NCI-H226 (cell line): ENCODE measurements around the gene OR52A1.
A peak's percentile ranks its signal among the peaks of the same experiment; 100 is the strongest.

Experiments used
- DNase-seq: peaks from one replicate; pipeline ENCODE4 v3.0.0-alpha.2; 2015

Gene OR52A1

DNA sequence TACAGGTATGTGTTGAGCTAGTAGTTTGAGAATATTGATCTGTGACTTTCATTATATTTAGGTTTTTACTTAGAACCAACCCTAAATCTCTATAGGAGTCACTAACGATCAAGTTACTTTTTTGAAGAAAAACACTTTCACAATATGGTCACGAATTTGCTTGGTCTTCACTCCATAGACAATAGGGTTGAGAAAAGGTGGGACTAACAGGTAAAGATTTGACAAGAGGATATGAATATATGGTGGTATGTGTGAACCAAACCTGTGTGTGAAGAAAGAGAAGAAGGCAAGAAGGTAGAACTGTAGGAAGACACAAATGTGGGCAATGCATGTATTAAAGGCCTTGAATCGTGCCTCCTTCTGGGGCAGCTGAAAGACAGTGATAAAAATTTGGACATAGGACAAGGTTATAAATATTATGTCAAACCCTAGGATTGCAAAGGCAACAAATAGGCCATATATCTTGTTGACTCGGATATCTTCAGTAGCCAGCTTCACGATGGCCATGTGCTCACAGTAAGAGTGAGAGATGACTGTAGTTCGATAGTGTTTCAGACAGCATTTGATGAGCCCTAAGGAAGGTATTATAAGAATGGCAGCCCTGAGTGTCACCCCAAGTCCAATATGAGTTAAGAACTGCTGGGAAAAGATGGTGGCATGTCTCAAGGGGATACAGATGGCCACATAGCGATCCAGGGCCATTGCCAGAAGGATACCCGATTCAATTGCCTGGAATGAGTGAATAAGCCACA lies 22.8 kb downstream of the OR52A1 start:
- no peak for DNase-seq

DNA sequence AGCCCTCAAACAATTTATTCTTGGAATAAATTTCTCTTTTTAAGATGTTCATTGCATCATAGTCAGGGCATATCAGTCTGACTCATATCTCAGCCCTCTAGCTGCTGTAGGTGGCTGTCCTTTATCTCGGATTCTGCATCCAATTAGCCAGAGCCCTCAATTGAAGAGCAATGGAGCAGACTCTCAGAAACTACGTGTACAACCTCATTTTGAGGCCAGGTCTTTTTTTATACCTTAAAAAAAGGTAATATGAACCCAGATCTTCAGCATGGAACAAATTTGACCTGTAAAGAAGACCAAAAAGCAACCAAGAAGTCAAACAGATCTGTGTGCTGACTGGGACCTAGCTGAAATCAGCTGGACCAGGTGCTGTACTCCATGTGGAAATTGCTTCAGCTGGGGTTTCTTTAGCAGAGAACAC lies 25.1 kb downstream of the OR52A1 start:
- DNase-seq: peak; percentile 28

DNA sequence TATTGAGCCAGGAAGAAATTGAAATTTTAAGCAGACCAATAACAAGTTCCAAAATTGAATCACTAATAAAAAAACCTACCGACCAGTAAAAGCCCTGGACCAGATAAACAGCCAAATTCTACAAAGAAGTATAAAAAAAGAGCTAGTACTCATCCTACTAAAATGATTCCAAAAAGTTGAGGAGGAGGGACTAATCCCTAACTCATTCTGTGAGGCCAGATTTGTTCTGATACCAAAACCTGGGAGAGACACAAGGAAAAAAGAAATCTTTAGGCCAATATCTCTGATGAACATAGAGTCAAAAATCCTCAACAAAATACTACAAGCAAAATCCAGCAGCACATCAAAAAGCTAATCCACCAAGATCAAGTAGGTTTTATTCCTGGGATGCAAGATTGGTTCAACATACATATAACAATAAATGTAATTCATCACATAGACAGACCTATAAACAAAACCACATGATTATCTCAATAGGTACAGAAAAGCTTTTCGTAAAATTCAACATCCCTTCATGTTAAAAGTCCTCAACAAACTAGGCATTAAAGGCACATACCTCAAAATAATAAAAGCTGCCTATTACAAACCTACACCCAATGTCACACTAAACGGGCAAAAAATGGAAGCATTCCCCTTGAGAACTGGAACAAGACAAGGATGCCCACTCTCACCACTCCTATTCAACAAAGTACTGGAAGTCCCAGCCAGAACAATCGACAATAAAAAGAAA lies 29.5 kb downstream of the OR52A1 start:
- DNase-seq: no peak

DNA sequence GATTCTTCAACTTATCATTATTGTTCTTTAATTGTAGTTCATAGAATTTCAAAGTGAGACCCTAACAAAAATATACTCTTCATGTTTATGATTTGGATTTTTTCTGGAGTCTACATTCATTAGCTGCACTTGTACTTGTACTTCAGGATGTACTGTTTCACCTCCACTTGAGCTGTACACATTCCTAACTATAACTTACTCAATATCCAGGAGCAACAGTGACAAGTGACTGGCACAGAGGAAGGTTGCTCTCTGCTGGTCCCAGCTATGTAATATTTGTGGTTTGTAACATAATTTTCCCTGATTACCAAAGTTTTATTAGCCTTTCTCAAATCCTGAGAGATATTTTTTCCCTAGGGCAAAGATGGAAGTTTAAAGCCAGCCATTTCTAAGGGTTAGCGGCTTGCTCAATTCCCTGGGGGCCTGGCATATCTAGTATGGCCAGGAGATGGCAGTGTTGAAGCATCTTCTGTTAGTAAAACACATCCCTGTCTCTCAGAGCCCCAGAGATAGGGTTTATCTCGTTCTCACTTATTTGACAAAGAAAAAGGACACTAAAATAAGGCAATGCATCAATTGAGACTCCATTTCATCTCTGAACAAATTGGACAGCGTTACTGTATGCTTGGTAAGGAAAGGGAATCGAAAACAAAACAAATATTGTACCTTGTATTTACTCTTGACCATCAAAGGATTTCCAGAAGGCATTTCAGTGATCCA lies 30.6 kb downstream of the OR52A1 start:
- DNase-seq: peak; percentile 47

DNA sequence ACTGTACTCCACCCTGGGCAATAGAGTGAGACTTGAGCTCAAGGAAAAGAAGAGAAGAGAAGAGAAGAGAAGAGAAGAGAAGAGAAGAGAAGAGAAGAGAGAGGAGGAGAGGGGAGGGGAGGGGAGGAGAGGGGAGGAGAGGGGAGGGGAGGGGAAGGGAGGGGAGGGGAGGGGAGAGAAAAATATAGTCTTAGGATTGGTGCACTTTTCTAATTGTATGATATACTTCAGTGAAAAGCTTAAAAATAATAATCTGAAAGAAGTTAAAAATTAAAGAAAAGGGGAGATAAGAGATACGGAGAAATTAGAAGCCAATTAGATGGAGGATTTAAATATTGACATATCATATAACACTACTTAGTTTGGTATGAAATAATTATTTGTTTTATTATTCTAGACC lies 35.7 kb downstream of the OR52A1 start:
- DNase-seq: no peak

DNA sequence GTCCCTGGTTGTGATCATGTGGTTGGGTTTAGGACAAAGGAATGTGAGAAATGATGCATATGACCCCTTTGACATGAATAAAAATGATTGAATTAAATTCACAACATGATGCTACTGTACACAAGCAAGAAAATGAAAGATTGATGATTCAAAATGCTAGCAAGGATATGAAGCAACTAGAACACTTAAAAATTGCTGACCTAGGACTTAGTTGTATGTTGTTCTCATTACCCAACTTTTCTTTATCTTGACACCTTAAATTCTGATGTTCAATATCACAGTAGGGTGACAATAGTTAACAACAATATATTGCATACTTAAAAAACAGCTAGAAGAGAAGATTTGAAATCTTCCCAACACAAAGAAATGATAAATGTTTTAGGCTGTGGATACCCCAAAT lies 37.0 kb downstream of the OR52A1 start:
- DNase-seq: no peak

DNA sequence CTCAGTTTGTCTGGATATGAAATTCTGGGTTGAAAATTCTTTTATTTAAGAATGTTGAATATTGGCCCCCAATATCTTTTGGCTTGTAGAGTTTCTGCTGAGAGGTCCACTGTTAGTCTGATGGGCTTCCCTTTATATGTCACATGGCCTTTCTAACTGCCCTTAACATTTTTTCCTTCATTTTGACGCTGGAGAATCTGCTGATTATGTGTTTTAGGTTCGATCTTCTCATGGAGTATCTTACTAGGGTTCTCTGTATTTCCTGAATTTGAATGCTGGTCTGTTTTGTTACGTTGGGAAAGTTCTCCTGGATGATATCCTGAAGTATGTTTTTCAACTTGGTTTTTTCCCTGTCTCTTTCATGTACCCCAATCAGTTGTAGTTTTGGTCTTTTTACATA lies 39.2 kb downstream of the OR52A1 start:
- no peak for DNase-seq

DNA sequence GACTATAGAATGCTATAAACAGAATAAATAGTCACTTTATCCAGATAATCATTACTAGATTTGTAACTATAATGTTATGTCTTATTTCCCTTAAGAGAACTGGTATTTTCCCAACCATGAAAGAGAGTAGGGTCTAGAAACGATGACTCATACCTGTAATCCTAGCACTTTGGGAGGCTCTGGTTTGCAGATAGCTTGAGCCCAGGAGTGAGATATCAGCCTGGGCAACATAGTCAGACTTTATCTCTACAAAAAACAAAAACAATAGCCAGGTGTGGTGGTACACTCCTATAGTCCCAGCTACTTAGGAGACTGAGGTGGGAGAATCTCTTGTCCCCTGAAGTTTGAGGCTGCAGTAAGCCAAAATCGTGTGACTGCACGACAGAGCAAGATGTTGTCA lies 47.3 kb downstream of the OR52A1 start:
- no peak for DNase-seq

DNA sequence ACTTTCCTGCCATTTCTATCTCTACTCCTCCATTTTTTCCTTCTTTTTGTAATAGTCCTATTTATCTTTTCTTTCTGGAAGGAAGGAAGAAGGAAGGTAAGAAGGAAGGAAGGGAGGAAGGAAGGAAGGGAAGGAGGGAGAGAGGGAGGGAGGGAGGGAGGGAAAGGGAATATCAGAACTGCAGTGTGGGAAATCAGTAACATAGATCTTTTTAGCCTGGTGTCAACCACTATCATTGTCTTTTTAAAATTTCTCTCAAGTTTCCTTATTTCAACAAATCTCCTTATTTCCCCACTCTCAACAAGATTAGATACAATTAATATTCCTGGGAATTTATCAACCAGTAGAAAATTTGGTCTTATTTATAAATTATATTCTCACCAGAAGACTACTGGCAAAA lies 51.5 kb downstream of the OR52A1 start:
- no peak for DNase-seq

DNA sequence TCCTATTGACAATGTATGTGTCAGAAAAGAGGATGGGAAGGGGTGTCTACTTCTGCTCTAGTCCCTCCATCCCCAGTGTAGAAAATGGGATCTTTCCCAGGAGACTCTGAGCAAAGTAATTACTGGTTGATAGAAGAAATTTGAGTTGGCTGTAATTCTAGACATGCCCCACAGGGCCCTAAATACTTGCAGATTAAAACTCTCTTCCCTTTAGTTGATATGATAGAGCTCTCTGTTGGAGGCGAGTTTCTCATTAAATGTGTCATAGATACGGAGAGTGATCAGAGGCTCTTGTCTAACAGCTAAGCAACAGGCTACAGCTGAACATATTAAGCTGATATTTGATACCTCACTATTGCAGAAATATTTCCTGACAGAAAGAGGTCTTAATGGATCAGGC lies 52.3 kb downstream of the OR52A1 start:
- DNase-seq: no peak

DNA sequence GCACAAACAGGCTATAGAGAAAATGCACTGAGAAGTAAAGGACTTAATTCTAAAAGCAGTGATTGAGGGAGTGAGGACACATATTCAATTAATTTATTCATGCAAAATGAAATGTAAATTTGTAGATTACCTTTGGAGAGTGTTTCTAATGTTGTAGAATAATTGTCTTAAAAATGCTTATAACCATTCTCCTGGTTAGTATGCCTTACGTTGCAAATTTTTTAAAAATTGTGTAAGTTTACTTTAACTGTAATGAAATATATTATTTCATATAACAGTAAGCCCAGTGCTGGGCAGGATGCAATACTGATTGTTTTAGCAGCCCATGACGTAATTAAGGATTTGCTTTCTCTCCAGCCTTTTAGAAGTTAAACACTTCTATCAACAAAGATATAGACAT lies 58.5 kb downstream of the OR52A1 start:
- DNase-seq: no peak
